Epithelial cell of proximal tubule (primary cell): ENCODE results near the gene ZNF124. TPM values are rescaled to one million over a fixed set of nuclear protein-coding genes. Genes with fewer than 3 reads are reported as not detected.

Experiments used
- DNase-seq: peaks from one replicate; pipeline ENCODE4 v3.0.0-alpha.2; 2011; ENCODE audit warnings: low read depth
- H3K4me3 ChIP-seq: 2 replicates; pipeline ENCODE4 v1.5.1; 2011; ENCODE audit warnings: low read depth, mild to moderate bottlenecking, low read length
- CTCF ChIP-seq: conservative IDR thresholded peaks from 2 replicates; pipeline ENCODE4 v1.5.1; 2012; ENCODE audit warnings: low read depth, mild to moderate bottlenecking, low read length
- total RNA-seq: library from RNA; depleted of rRNA; stranded (reverse); fragments of >200 nt; gene quantifications from 2 replicates; pipeline ENCODE4 v1.2.3, GENCODE V29; 2015

The ZNF124 gene
- total RNA-seq, 1 donor from 2014 or later, result 15.4 TPM

GRCh38 chr1:247111700-247112478, 59.9 kb downstream of the ZNF124 start:
- no peak for TF ChIP-seq CTCF
- DNase-seq, result no peak
- H3K4me3 ChIP-seq, result peak overlapping the region; percentile 71

GRCh38 chr1:247111259-247111699, 60.5 kb downstream of the ZNF124 start:
- no peak for TF ChIP-seq CTCF
- H3K4me3 ChIP-seq, result peak overlapping the region; percentile 71
- DNase-seq, result no peak

DNA sequence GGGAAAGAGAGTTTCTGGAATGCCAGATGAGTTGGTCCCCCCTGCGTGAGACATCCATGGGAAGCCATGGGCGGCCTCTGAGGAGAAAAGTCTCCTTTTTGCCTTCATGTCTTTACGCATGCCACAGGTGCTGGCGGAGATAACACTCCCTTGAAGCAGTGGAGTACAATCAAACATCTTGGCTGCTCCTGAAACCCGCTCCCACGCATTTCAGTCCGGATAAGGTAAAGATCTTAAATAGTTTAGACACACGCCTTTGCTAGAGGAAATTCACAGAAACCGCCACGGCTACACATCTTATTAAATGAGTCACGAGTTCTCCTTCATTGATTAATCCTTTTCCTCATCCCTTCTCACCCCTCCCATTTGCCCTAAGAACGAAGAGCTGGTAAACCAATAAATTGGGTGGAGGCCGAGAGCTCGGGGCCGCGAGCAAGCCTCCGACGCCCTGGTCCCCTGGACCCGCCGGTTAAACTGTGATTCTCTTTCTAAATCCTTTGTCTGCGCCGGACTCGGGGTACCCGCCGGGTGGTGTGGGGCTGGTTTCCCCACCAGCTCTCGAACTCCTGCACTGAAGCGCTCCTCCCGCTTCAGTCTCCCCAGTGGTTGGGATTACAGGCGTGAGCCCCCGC, 61.1 kb downstream of the ZNF124 start:
- peak overlapping the region; percentile 71 for H3K4me3 ChIP-seq
- no peak for TF ChIP-seq CTCF
- DNase-seq, result no peak

- no peak overlapping the region for H3K4me3 ChIP-seq
- no peak for DNase-seq
- TF ChIP-seq CTCF, result no peak
Measured at GRCh38 chr1:247107694-247108093, 64.1 kb downstream of the ZNF124 start.

- no peak for TF ChIP-seq CTCF
- DNase-seq, result no peak
- no peak overlapping the region for H3K4me3 ChIP-seq
Measured at GRCh38 chr1:247105966-247106365, 65.9 kb downstream of the ZNF124 start.

Other genes starting within 250 kb of the ZNF124 start
- gene AHCTF1, start 240.1 kb downstream of the ZNF124 start, total RNA-seq, result 20.0 and 21.3 TPM in 2 replicates
- gene ZNF695, start 164.0 kb downstream of the ZNF124 start, total RNA-seq, result 4.7 and 7.7 TPM in 2 replicates
- gene ZNF670, start 93.2 kb downstream of the ZNF124 start, total RNA-seq, result 2.3 and 4.7 TPM in 2 replicates
- 7.9 and 11.3 TPM in 2 replicates for gene ZNF669, start 67.7 kb downstream of the ZNF124 start, total RNA-seq
- not detected in 2 replicates for gene VN1R5, start 84.1 kb upstream of the ZNF124 start, total RNA-seq
- gene ZNF496, start 159.8 kb upstream of the ZNF124 start, total RNA-seq, result 41.0 and 43.9 TPM in 2 replicates
- gene NLRP3, start 244.2 kb upstream of the ZNF124 start, total RNA-seq, result 7.4 and 8.5 TPM in 2 replicates